ENCODE data around the gene TPSG1. TPM values are rescaled to one million over a fixed set of nuclear protein-coding genes. Genes with fewer than 3 reads are reported as not detected.

TPSG1 gene
- total RNA-seq, 1 donor from 2014 or later = not detected

GRCh38 chr16:1175566-1176279 lies 49.3 kb downstream of the TPSG1 start:
- no peak for DNase-seq

DNA sequence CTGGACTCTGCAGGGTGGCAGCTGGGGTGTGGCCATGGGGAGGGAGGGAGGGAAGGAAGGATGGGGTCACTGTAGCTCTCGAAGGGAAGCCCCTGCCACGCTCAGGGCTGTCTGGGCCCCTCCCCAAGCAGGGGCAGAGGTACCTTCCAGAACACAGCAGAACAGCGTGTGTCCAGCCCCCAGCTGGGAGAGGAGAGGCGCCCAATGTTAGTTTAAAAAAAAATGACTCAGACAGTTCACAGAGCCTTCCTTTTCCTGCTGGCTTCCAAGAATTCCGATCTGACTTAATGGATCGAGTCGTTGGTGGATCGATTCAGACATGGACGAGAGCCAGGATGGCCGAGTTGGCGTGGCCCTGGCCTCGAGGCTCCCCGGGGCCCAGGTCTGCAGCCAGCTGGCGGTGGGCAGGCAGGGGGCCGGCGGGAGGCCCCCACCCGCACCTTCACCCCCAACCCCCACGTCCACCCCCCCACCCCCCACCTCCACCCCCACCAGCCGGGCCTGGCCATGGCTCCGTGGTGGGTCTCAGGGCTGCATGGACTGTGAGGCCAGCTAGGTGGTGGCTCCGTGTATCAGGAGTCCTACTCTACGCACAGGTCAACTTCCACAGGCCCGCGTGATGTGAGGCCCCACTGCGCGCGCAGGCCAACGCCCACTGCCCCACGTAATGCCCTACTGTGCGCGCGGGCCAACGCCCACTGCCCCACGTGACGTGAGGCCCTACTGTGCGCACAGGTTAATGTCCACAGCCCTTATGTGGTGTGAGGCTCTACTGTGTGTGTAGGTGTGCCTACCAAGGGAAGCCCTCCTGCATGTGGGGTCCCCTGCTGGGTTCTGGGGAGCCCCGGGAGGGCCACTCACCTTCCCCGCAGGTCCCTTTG lies 50.4 kb downstream of the TPSG1 start:
- DNase-seq = no peak

DNA sequence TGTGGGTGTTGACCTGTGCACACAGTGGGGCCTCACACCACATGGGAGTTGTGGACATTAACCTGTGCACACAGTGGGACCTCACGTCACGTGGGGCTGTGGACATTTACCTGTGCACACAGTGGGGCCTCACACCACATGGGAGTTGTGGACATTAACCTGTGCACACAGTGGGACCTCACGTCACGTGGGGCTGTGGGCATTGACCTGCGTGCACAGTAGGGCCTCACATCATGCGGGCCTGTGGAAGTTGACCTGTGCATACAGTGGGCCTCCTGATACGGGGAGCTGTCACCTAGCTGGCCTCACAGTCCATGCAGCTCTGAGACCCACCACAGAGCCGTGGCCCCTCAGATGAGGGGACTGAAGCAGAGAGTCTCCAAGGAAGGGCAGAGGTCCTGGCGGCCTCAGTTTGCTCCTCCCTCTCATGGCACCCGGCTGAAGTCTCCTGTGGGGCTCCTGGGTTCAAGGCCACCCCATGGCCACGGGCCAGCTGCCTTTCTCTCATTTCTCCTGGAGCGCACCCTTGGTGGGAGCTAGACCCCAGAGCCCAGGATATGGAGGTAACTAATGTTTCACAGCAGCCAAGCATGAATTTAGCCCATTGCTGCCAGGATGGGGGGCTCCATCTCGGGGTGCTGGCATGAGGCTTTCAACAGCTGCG lies 51.1 kb downstream of the TPSG1 start:
- DNase-seq = no peak

DNA sequence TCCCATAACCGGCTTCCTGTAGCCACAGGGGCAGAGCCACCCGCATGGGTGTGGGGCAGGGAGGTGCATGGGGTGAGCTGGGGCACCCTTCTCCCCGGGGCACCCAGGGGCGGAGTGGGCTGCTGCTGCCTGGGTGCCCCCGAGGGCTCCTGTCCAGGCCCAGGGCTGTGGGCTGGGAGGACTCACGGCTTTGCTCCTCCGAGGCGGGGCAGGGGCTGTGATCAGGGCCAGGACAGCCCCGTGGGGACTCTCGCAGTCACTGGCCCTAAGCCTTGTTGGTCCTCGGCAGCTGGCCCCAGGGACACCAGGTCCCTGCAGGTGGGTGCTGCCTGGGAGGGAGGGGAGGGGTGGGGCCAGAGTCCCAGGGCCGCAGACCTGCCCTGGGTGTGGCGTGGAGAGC lies 52.4 kb downstream of the TPSG1 start:
- DNase-seq = no peak

GRCh38 chr16:1171854-1172428 lies 53.1 kb downstream of the TPSG1 start:
- DNase-seq = no peak

Other genes starting within 250 kb of the TPSG1 start
- 0.33 and 0.85 TPM in 2 replicates for gene SOX8, start 243.5 kb downstream of the TPSG1 start, total RNA-seq
- 0.17 and 1.1 TPM in 2 replicates for gene SSTR5, start 152.5 kb downstream of the TPSG1 start, total RNA-seq
- not detected in 2 replicates for gene C1QTNF8, start 129.0 kb downstream of the TPSG1 start, total RNA-seq
- 0.05 and 0.17 TPM in 2 replicates for gene CACNA1H, start 72.2 kb downstream of the TPSG1 start, total RNA-seq
- gene TPSB2, start 4.9 kb upstream of the TPSG1 start, total RNA-seq = not detected in 2 replicates
- not detected in 2 replicates for gene TPSAB1, start 15.4 kb upstream of the TPSG1 start, total RNA-seq
- gene TPSD1, start 30.8 kb upstream of the TPSG1 start, total RNA-seq = not detected in 2 replicates
- 58.7 and 77.9 TPM in 2 replicates for gene UBE2I, start 84.4 kb upstream of the TPSG1 start, total RNA-seq
- 1.3 and 1.4 TPM in 2 replicates for gene BAIAP3, start 108.4 kb upstream of the TPSG1 start, total RNA-seq
- gene TSR3, start 126.6 kb upstream of the TPSG1 start, total RNA-seq = 75.9 and 97.2 TPM in 2 replicates
- gene GNPTG, start 126.7 kb upstream of the TPSG1 start, total RNA-seq = 40.3 and 49.9 TPM in 2 replicates
- 8.2 and 14.5 TPM in 2 replicates for gene UNKL, start 189.4 kb upstream of the TPSG1 start, total RNA-seq
- 13.7 and 19.7 TPM in 2 replicates for gene UQCC4, start 195.5 kb upstream of the TPSG1 start, total RNA-seq
- not detected in 2 replicates for gene PERCC1, start 205.8 kb upstream of the TPSG1 start, total RNA-seq
- gene CCDC154, start 219.3 kb upstream of the TPSG1 start, total RNA-seq = 0.09 and 0.34 TPM in 2 replicates
- 69.9 and 96.7 TPM in 2 replicates for gene CLCN7, start 249.8 kb upstream of the TPSG1 start, total RNA-seq